Colonic mucosa (tissue), 4 donors: ENCODE data around the gene ATP6V1F. TPM values are rescaled to one million over a fixed set of nuclear protein-coding genes. Genes with fewer than 3 reads are reported as not detected.

Experiments used
- DNase-seq: peaks from one replicate; pipeline ENCODE4 v3.0.0-alpha.2; 2020
- H3K27ac ChIP-seq: fragments of 200-600 bp; one replicate; pipeline ENCODE4 v1.8.0; 2021
- H3K27me3 ChIP-seq: fragments of 200-600 bp; one replicate; pipeline ENCODE4 v1.8.0; 2021
- H3K36me3 ChIP-seq: fragments of 200-600 bp; one replicate; pipeline ENCODE4 v1.8.0; 2021
- H3K4me1 ChIP-seq: fragments of 200-600 bp; one replicate; pipeline ENCODE4 v1.8.0; 2021; ENCODE audit warnings: mild to moderate bottlenecking
- H3K4me3 ChIP-seq: fragments of 200-600 bp; one replicate; pipeline ENCODE4 v1.8.0; 2021
- H3K9ac ChIP-seq, 2 donors: one replicate each; pipeline ENCODE4 v1.7.0; 2013; ENCODE audit warnings: control low read depth in 2 of 2, low read depth in 2 of 2, low read length in 2 of 2
- H3K9me3 ChIP-seq: fragments of 200-600 bp; one replicate; pipeline ENCODE4 v1.8.0; 2021
- intact Hi-C: fragments of 100-400 bp; cut with DNase I; formaldehyde crosslinking; loops from one replicate; pipeline ENCODE4 v1.14.1; 2022
- total RNA-seq, 2 donors: library from RNA; stranded (reverse); fragmentation: NEBNext Ultra II Directional in 1 of 2; extraction: Animal tissue kit (Norgen Biotek cat#: 25700) in 1 of 2; gene quantifications; one replicate each; pipeline ENCODE4 v1.2.1, GENCODE V29; 2021
- TF ChIP-seq, protein P1 (sequence below): fragments of 200-600 bp; IDR thresholded peaks from one replicate; pipeline ENCODE4 v1.8.0; 2022; ENCODE audit warnings: antibody characterized with exemption, mild to moderate bottlenecking
- donor health status: healthy.
- donor health status: DM: no; HTN: no; CAD: no.
- donor health status: DM: no; HTN: no; CAD: no.

Gene ATP6V1F
- total RNA-seq, 2 donors from 2014 or later = 94.4 to 105 TPM

DNA sequence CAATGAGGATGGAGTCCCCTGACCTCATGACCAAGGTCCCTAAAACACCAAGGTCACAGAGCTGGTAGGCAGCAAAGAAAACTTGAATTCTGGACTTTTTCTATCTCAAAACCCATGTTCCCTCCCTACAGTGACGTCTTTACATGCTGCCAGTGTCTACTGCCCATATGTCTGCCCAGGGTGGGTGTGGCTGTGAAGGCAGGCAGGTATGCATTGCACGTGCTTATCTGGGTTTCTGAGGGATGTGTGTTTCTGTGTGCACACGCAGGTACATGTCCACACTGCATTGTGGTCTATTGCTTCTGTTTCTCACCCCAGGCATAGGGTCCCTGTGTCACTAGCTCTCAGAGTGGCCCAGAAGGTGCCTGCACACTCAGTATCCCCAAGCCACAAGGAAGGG, 13.5 kb downstream of the ATP6V1F start:
- no peaks in the 10 kb centered on the region for H3K27me3 ChIP-seq
- H3K27ac ChIP-seq = no peak overlapping the region
- no peaks in the 10 kb centered on the region for H3K4me1 ChIP-seq
- H3K4me3 ChIP-seq = no peak overlapping the region
- no peak for DNase-seq
- H3K9ac ChIP-seq = peak overlapping the region; percentile 15 to 16
- no peaks in the 10 kb centered on the region for H3K9me3 ChIP-seq
- TF ChIP-seq, protein P1, sequence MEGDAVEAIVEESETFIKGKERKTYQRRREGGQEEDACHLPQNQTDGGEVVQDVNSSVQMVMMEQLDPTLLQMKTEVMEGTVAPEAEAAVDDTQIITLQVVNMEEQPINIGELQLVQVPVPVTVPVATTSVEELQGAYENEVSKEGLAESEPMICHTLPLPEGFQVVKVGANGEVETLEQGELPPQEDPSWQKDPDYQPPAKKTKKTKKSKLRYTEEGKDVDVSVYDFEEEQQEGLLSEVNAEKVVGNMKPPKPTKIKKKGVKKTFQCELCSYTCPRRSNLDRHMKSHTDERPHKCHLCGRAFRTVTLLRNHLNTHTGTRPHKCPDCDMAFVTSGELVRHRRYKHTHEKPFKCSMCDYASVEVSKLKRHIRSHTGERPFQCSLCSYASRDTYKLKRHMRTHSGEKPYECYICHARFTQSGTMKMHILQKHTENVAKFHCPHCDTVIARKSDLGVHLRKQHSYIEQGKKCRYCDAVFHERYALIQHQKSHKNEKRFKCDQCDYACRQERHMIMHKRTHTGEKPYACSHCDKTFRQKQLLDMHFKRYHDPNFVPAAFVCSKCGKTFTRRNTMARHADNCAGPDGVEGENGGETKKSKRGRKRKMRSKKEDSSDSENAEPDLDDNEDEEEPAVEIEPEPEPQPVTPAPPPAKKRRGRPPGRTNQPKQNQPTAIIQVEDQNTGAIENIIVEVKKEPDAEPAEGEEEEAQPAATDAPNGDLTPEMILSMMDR = no peak
- no peaks in the 10 kb centered on the region for H3K36me3 ChIP-seq
- intact Hi-C loops = no loop called here

DNA sequence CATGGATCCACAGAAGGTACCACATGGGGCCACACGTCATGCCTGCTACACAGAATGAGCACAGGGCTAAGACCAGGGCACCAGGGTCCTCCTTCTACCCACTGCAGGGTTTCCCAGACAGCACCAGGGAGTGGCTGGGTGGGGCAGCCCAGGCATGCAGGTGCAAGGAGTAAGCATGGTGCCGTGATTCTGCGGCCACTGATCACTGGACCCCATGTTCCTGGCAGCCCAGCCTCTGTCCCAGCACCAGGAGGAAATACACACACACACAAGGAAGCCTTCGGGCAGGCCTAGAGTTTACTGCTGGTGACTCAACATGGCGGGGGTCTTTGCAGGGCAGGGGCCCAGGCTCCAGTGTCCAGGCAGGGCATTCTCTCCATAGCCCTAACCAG, 13.9 kb downstream of the ATP6V1F start:
- Histone ChIP-seq H3K9me3 (no peaks in the 10 kb centered on the region), H3K27me3 (no peaks in the 10 kb centered on the region), H3K4me3 (no peak overlapping the region), H3K4me1 (no peaks in the 10 kb centered on the region), H3K36me3 (no peaks in the 10 kb centered on the region), H3K27ac (no peak overlapping the region), H3K9ac (peak overlapping the region in 1 of 2 donors; percentile 16)
- DNase-seq = peak; percentile 54
- intact Hi-C loops = no loop called here
- TF ChIP-seq, protein P1 = no peak

DNA sequence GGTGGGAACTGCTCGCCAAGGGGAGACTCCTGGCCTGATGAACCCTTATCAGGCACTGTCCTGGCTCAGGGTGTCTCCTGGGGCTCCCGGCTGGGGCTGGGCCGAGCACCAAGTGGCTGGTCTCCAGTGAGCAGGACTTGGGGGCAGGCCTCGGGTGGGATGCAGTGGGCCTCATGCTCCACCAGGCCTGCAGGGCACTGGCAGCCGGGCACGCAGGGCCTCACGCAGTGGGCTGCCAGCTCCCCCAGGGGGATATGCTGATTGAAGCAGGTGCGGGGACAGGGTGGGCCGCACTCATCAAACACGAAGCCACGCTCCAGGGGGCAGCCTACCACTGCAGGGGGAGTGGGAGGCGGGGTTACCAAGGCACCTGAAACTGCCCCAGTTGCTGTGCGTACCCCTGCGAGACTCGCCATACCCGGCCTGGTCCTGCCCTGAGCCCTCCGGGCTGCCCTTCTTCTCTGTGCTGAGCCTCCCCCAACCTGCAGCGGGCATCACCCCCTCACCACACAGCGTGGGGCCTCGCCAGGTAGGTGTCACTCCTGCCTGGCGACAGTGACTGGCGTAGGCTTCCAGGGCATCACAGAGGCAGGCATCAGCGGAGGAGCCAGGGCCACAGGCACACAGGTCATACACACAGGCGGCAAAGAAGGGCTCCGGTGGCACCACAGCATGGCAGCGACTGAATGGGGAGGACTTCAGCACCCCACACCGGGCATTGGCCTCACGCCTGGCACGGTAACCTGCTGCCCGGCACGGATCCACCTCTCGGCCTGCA, 14.5 kb downstream of the ATP6V1F start:
- Histone ChIP-seq H3K27ac (no peak overlapping the region), H3K4me3 (no peak overlapping the region), H3K9me3 (no peaks in the 10 kb centered on the region), H3K27me3 (no peaks in the 10 kb centered on the region), H3K4me1 (no peaks in the 10 kb centered on the region), H3K36me3 (no peaks in the 10 kb centered on the region), H3K9ac (peak overlapping the region in 1 of 2 donors; percentile 5)
- intact Hi-C loops = no loop called here
- DNase-seq = no peak
- TF ChIP-seq, protein P1 = no peak

DNA sequence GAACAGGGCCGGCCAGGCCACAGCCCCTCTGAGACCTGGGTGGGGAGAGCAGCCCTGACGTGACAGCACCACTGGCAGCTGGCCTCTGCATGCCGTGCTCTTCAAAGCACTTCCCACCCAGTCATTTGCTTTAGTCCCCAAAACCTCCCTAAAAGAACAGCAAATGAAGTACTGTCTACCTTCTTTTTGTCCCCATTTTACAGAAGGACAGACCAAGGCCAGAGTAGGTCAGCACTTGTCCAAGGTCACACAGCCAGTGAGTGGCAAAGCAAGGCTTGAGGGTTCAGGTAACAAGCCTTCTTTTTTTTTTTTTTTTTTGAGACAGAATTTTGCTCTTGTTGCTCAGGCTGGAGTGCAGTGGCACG, 15.1 kb downstream of the ATP6V1F start:
- no peaks in the 10 kb centered on the region for H3K4me1 ChIP-seq
- no peak overlapping the region for H3K9ac ChIP-seq
- intact Hi-C loops = no loop called here
- no peaks in the 10 kb centered on the region for H3K9me3 ChIP-seq
- TF ChIP-seq, protein P1 = no peak
- H3K27me3 ChIP-seq = no peaks in the 10 kb centered on the region
- H3K27ac ChIP-seq = no peak overlapping the region
- no peak overlapping the region for H3K4me3 ChIP-seq
- no peak for DNase-seq
- no peaks in the 10 kb centered on the region for H3K36me3 ChIP-seq

DNA sequence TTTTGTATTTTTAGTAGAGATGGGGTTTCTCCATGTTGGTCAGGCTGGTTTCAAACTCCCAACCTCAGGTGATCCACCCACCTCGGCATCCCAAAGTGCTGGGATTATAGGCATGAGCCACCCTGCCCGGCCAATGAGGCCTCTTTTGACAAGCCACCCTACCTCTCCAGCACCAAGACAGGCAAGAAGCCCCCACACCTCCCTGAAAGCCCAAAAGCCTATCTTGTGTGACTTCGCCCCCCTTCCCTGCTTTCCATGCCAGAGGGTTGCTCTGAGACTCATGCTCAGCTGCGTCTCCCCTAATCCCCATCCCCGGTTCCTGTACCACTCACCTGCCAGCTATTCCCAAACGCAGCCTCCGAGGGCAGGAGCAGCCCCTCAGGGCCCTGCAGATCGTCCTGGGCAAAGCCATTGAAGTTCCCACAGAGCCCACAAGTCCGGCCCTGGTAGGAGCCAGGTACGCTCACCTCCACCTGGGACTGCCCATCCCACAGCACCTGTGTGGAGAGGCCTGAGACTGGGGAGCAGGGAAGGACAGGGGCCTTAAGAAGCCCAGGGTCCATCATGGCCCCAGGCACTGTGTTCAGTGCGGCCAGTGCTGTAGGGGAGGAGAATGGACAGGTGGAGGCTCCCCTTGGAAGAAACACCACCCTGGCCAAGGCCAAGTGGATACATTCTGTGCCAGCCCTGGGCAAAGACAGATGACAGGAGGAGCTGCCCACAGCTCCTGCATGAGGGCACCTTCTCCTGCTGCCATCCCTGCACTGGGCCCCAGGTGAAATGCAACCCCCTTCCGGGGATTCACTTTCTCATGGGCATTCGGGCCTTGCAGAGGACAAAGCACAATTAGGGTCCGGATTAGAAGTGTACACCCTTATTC, 15.8 kb downstream of the ATP6V1F start:
- Histone ChIP-seq H3K4me3 (no peak overlapping the region), H3K36me3 (no peaks in the 10 kb centered on the region), H3K9me3 (no peaks in the 10 kb centered on the region), H3K4me1 (no peaks in the 10 kb centered on the region), H3K27me3 (no peaks in the 10 kb centered on the region), H3K27ac (no peak overlapping the region), H3K9ac (no peak overlapping the region)
- TF ChIP-seq, protein P1 = no peak
- intact Hi-C loops = no loop called here
- no peak for DNase-seq
